NCI-H2081 (cell line): ENCODE measurements around the gene NPIPB9.
"Not testable (repeated sequence)": the region's sequence is repeated elsewhere in the genome, so short reads cannot be mapped to it uniquely, and the experiment has no call there.

ENCODE experiments used
- DNase-seq, 2 experiments: peaks; one replicate each; lab custom pipeline; 2025; lab: John Stamatoyannopoulos, UW

The NPIPB9 gene

GRCh38 chr16:28751487-28751886 lies at the start of gene NPIPB9:
Gene NPIPB9, plus strand, starts transcription at chr16:28751787.
- DNase-seq = not testable (repeated sequence)

GRCh38 chr16:28704246-28704645 lies 47.3 kb upstream of the NPIPB9 start:
- DNase-seq = not testable (repeated sequence)

- not testable (repeated sequence) for DNase-seq
These were observed 40.1 kb upstream of the NPIPB9 start, which contains the start of gene EIF3C for GRCh38 chr16:28711220-28712083. Gene EIF3C, plus strand, starts transcription at chr16:28711464. Its CDS starts 223 bp downstream, at chr16:28711687.

- not testable (repeated sequence) for DNase-seq
These were observed 28.5 kb upstream of the NPIPB9 start for GRCh38 chr16:28722852-28723650.

- DNase-seq = not testable (repeated sequence)
These were observed 20.3 kb upstream of the NPIPB9 start for GRCh38 chr16:28731253-28731652.

- not testable (repeated sequence) for DNase-seq
These were observed 19.0 kb upstream of the NPIPB9 start for GRCh38 chr16:28732455-28733124.

- DNase-seq = not testable (repeated sequence)
These were observed 11.8 kb upstream of the NPIPB9 start for GRCh38 chr16:28739787-28740186.

- not testable (repeated sequence) for DNase-seq
These were observed 11.0 kb upstream of the NPIPB9 start for GRCh38 chr16:28740631-28741030.

- not testable (repeated sequence) for DNase-seq
These were observed 10.3 kb upstream of the NPIPB9 start for GRCh38 chr16:28741295-28741694.

- DNase-seq = not testable (repeated sequence)
These were observed 4.8 kb upstream of the NPIPB9 start for GRCh38 chr16:28746618-28747350.

- DNase-seq = not testable (repeated sequence)
These were observed 1.6 kb upstream of the NPIPB9 start for GRCh38 chr16:28749997-28750465.

- not testable (repeated sequence) for DNase-seq
These were observed 1.0 kb upstream of the NPIPB9 start for GRCh38 chr16:28750469-28751067.

GRCh38 chr16:28781697-28782096 lies 30.1 kb downstream of the NPIPB9 start:
- DNase-seq = not testable (repeated sequence)

GRCh38 chr16:28782357-28782756 lies 30.8 kb downstream of the NPIPB9 start:
- not testable (repeated sequence) for DNase-seq

- DNase-seq = not testable (repeated sequence)
These were observed 50.8 kb downstream of the NPIPB9 start for GRCh38 chr16:28802235-28803019.

- DNase-seq = not testable (repeated sequence)
These were observed 56.0 kb downstream of the NPIPB9 start for GRCh38 chr16:28807445-28808120.

GRCh38 chr16:28820016-28820415 lies 68.4 kb downstream of the NPIPB9 start:
- no peak for DNase-seq

- DNase-seq = not testable (repeated sequence)
These were observed 69.0 kb downstream of the NPIPB9 start for GRCh38 chr16:28820546-28820945.

- DNase-seq = no peak
These were observed 70.4 kb downstream of the NPIPB9 start for GRCh38 chr16:28821874-28822519.
